Kidney glomerular epithelial cell (primary cell): ENCODE results near the gene ZNF423.
A peak's percentile ranks its signal among the peaks of the same experiment; 100 is the strongest.

Source experiments
- DNase-seq: peaks from one replicate; lab custom pipeline; 2025; lab: John Stamatoyannopoulos, UW

The ZNF423 gene

GRCh38 chr16:49822649-49823370, 33.1 kb downstream of the ZNF423 start:
- DNase-seq = no peak

GRCh38 chr16:49821614-49822282, 34.2 kb downstream of the ZNF423 start:
- peak; percentile 16 for DNase-seq

- no peak for DNase-seq
Observed at GRCh38 chr16:49821156-49821555, 34.8 kb downstream of the ZNF423 start.

- DNase-seq = no peak
Observed at GRCh38 chr16:49817754-49818507, 38.0 kb downstream of the ZNF423 start.

GRCh38 chr16:49816875-49817274, 39.0 kb downstream of the ZNF423 start:
- no peak for DNase-seq

GRCh38 chr16:49811644-49812334, 44.1 kb downstream of the ZNF423 start:
- no peak for DNase-seq

GRCh38 chr16:49810831-49811230, 45.1 kb downstream of the ZNF423 start:
- no peak for DNase-seq

- no peak for DNase-seq
Observed at GRCh38 chr16:49809561-49809960, 46.4 kb downstream of the ZNF423 start.

GRCh38 chr16:49809062-49809461, 46.9 kb downstream of the ZNF423 start:
- DNase-seq = no peak

- peak; percentile 3 for DNase-seq
Observed at GRCh38 chr16:49806446-49806845, 49.5 kb downstream of the ZNF423 start.

GRCh38 chr16:49801290-49801689, 54.6 kb downstream of the ZNF423 start:
- DNase-seq = no peak

GRCh38 chr16:49800876-49801275, 55.0 kb downstream of the ZNF423 start:
- DNase-seq = no peak

- DNase-seq = no peak
Observed at GRCh38 chr16:49800441-49800840, 55.5 kb downstream of the ZNF423 start.

GRCh38 chr16:49799172-49799571, 56.7 kb downstream of the ZNF423 start:
- DNase-seq = no peak

- no peak for DNase-seq
Observed at GRCh38 chr16:49795513-49795912, 60.4 kb downstream of the ZNF423 start.

GRCh38 chr16:49793244-49793643, 62.7 kb downstream of the ZNF423 start:
- DNase-seq = no peak

GRCh38 chr16:49789616-49790015, 66.3 kb downstream of the ZNF423 start:
- DNase-seq = no peak

GRCh38 chr16:49788986-49789385, 66.9 kb downstream of the ZNF423 start:
- DNase-seq = no peak

GRCh38 chr16:49788572-49788971, 67.3 kb downstream of the ZNF423 start:
- no peak for DNase-seq

- DNase-seq = no peak
Observed at GRCh38 chr16:49786926-49787557, 68.9 kb downstream of the ZNF423 start.

- DNase-seq = no peak
Observed at GRCh38 chr16:49785970-49786369, 69.9 kb downstream of the ZNF423 start.

- no peak for DNase-seq
Observed at GRCh38 chr16:49782405-49782804, 73.5 kb downstream of the ZNF423 start.
